Loucy (cell line): ENCODE data around the gene PROSER3.

Experiments
- H2AFZ ChIP-seq: fragments of 200-600 bp; sonication (generic); 2 replicates; pipeline ENCODE4 v1.6.0; 2016; ENCODE audit warnings: antibody characterized with exemption, mild to moderate bottlenecking, low read length, moderate library complexity
- H3F3A ChIP-seq: fragments of 200-600 bp; 2 replicates; pipeline ENCODE4 v1.6.0; 2016; ENCODE audit warnings: antibody characterized with exemption, low read depth, mild to moderate bottlenecking
- H3K27me3 ChIP-seq: fragments of 200-600 bp; sonication (generic); 2 replicates; pipeline ENCODE4 v1.6.1; 2014; ENCODE audit warnings: low read length, mild to moderate bottlenecking; ENCODE audit not compliant: insufficient read depth, poor library complexity, severe bottlenecking
- H3K36me3 ChIP-seq: fragments of 200-600 bp; sonication (generic); 2 replicates; pipeline ENCODE4 v1.6.1; 2016; ENCODE audit warnings: low read length; ENCODE audit not compliant: insufficient read depth
- H3K4me1 ChIP-seq: fragments of 200-600 bp; sonication (generic); 2 replicates; pipeline ENCODE4 v1.5.1; 2014; ENCODE audit warnings: low read length, mild to moderate bottlenecking; ENCODE audit not compliant: insufficient read depth, poor library complexity, severe bottlenecking
- H3K4me2 ChIP-seq: fragments of 200-600 bp; sonication (generic); 2 replicates; pipeline ENCODE4 v1.6.0; 2014; ENCODE audit warnings: antibody characterized with exemption, low read length, low read depth, mild to moderate bottlenecking; ENCODE audit not compliant: poor library complexity, severe bottlenecking
- H3K4me3 ChIP-seq: fragments of 200-600 bp; sonication (generic); 2 replicates; pipeline ENCODE4 v1.5.1; 2014; ENCODE audit warnings: low read length, mild to moderate bottlenecking, mixed read lengths; ENCODE audit not compliant: poor library complexity, severe bottlenecking
- H3K79me2 ChIP-seq: fragments of 200-600 bp; sonication (generic); 2 replicates; pipeline ENCODE4 v1.6.1; 2014; ENCODE audit warnings: low read length; ENCODE audit not compliant: insufficient read depth
- H3K9ac ChIP-seq: fragments of 200-600 bp; sonication (generic); 2 replicates; pipeline ENCODE4 v1.6.0; 2014; ENCODE audit warnings: mild to moderate bottlenecking, low read depth, low read length, moderate library complexity; ENCODE audit not compliant: poor library complexity, severe bottlenecking
- H3K9me2 ChIP-seq: fragments of 200-600 bp; sonication (generic); replicated peaks from 2 replicates; pipeline ENCODE4 v1.6.1; 2016; ENCODE audit warnings: low read depth, low read length, mixed read lengths
- H3K9me3 ChIP-seq: fragments of 200-600 bp; sonication (generic); 2 replicates; pipeline ENCODE4 v1.6.1; 2014; ENCODE audit warnings: mild to moderate bottlenecking, antibody characterized with exemption, low read length, low read depth; ENCODE audit not compliant: insufficient read depth
- H4K20me1 ChIP-seq: fragments of 200-600 bp; sonication (generic); 2 replicates; pipeline ENCODE4 v1.6.0; 2014; ENCODE audit warnings: antibody characterized with exemption, low read length, mild to moderate bottlenecking; ENCODE audit not compliant: insufficient read depth, poor library complexity, severe bottlenecking
- CTCF ChIP-seq: fragments of 200-600 bp; sonication (generic); conservative IDR thresholded peaks from 2 replicates; pipeline ENCODE4 v1.5.1; 2014; ENCODE audit warnings: mild to moderate bottlenecking, antibody characterized with exemption, low read length
- EZH2phosphoT487 ChIP-seq: fragments of 200-600 bp; IDR thresholded peaks from 2 replicates; pipeline ENCODE4 v1.6.1; 2018; ENCODE audit warnings: antibody characterized with exemption, mild to moderate bottlenecking, moderate library complexity, borderline replicate concordance

PROSER3 gene

GRCh38 chr19:35714601-35715354 is 43.2 kb upstream of the PROSER3 start:
- Histone ChIP-seq H3K9ac (peak overlapping the region; percentile 79), H3K36me3 (no peaks in the 10 kb centered on the region), H3K4me1 (peaks cover 27% of the 10 kb centered on the region), H3K9me2 (no peaks in the 10 kb centered on the region), H2AFZ (no peak overlapping the region), H4K20me1 (peaks cover 17% of the 10 kb centered on the region), H3K27me3 (no peaks in the 10 kb centered on the region), H3K79me2 (peaks cover 26% of the 10 kb centered on the region), H3K4me2 (peak overlapping the region; percentile 84), H3F3A (no peaks in the 10 kb centered on the region), H3K4me3 (peak overlapping the region; percentile 81), H3K9me3 (no peaks in the 10 kb centered on the region)
- TF ChIP-seq CTCF (peak; percentile 47; the same call in 1 of the 2 replicates), EZH2phosphoT487 (no peak)

- peaks cover 22% of the 10 kb centered on the region for H4K20me1 ChIP-seq
- no peaks in the 10 kb centered on the region for H3K9me3 ChIP-seq
- H3K4me1 ChIP-seq = peaks cover 27% of the 10 kb centered on the region
- H3K79me2 ChIP-seq = peaks cover 32% of the 10 kb centered on the region
- H2AFZ ChIP-seq = no peak overlapping the region
- peak overlapping the region; percentile 81 for H3K4me3 ChIP-seq
- no peak for TF ChIP-seq EZH2phosphoT487
- H3K36me3 ChIP-seq = no peaks in the 10 kb centered on the region
- H3K9ac ChIP-seq = peak overlapping the region; percentile 79
- H3K27me3 ChIP-seq = no peaks in the 10 kb centered on the region
- H3K4me2 ChIP-seq = peak overlapping the region; percentile 84
- H3K9me2 ChIP-seq = no peaks in the 10 kb centered on the region
- no peaks in the 10 kb centered on the region for H3F3A ChIP-seq
Observed at GRCh38 chr19:35715355-35715809, 42.6 kb upstream of the PROSER3 start.

- Histone ChIP-seq H3F3A (no peaks in the 10 kb centered on the region), H3K4me1 (peaks cover 27% of the 10 kb centered on the region), H3K27me3 (no peaks in the 10 kb centered on the region), H4K20me1 (peaks cover 22% of the 10 kb centered on the region), H3K9me2 (no peaks in the 10 kb centered on the region), H3K79me2 (peaks cover 37% of the 10 kb centered on the region), H3K4me3 (peak overlapping the region; percentile 81), H3K9me3 (no peaks in the 10 kb centered on the region), H3K36me3 (no peaks in the 10 kb centered on the region), H3K4me2 (peak overlapping the region; percentile 84), H2AFZ (peak overlapping the region; percentile 89), H3K9ac (peak overlapping the region; percentile 79)
- TF ChIP-seq CTCF (no peak), EZH2phosphoT487 (no peak)
Observed at GRCh38 chr19:35715981-35716800, 41.8 kb upstream of the PROSER3 start.
